Suprapubic skin (tissue), 3 donors: ENCODE results near the gene GAK.

Experiments
- CTCF ChIP-seq, 2 donors: fragments of 200-600 bp in 1 of 2; fragments of 450-650 bp in 1 of 2; sonication (generic) in 1 of 2; IDR thresholded peaks; one replicate each; pipeline ENCODE4 v1.5.1; 2016 to 2019; ENCODE audit warnings: antibody characterized with exemption in 2 of 2, mild to moderate bottlenecking in 1 of 2, moderate library complexity in 1 of 2
- POLR2A ChIP-seq, 2 donors: fragments of 450-650 bp; IDR thresholded peaks; one replicate each; pipeline ENCODE4 v1.6.1; 2017; ENCODE audit warnings: antibody characterized with exemption in 2 of 2, mild to moderate bottlenecking in 2 of 2, moderate library complexity in 2 of 2

DNA sequence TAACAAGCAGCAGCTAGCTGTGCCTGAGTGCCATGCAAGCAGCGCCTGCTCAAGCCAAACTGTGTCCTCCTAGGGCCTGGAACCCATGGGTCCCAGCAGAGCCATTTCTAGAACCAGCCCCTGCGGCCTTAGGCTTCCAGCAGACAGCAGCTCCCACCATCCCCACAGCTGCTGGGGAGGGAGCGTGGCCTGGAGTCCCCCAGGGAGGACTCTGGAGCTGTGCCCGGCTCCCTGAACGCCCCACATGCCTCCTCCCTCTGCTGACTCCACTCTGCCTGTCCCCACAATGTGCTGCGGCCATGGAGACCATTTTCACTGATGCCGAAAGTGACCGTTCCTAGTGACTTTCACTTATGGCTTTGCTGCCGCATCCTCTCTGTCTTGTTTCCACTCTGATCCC, 45.9 kb downstream of the GAK start:
- TF ChIP-seq CTCF (IDR thresholded peaks at IDR 0.05) (no peak), POLR2A (IDR thresholded peaks at IDR 0.05) (no peak)
